Effector CD8-positive, alpha-beta T cell (primary cell): ENCODE measurements around the gene NEDD4L.

Source experiments
- DNase-seq: peaks from one replicate; lab custom pipeline; 2025; lab: John Stamatoyannopoulos, UW

The NEDD4L gene

GRCh38 chr18:58181988-58182387, 138.0 kb downstream of the NEDD4L start:
- no peak for DNase-seq

GRCh38 chr18:58183226-58183625, 139.2 kb downstream of the NEDD4L start:
- no peak for DNase-seq

- DNase-seq: no peak
These were observed 142.4 kb downstream of the NEDD4L start for GRCh38 chr18:58186258-58186948.

DNA sequence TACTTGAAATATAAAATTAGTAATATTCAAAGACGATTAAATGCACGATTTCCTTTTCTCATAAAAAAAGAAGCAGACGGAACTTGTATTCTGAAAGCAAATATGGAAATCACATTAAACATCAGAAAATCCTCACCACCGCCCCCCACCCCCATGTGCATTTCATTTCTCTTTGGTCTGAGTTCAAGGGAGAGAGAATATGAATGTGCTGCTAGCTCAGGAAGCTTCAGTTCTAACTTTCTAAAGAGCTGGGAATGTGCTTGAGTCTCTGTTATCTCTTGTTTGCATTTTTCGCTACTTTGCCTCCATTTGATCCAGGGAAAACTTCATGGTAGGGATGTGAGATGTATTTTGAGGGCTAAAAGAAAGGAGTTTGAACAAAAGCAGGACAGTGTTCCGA, 143.6 kb downstream of the NEDD4L start:
- DNase-seq: no peak

DNA sequence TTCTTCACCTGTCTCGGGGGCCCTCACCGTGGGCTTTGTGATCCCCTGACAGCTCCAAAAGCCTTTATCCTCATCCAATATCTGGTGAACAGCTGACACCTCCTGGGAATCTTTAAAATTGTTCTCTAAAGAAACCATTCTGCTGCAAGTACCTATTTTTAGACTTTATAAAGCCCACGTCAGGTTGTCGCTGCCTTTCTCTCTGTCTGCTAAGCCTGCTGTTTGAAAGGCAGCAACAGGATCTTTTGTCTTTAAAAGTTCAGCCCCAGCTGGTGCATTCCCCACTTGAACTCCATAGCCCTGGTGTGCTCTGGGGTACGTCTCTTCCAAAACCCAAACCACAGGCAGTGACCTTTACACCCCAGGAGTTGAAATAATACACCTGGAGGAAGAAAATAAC, 145.0 kb downstream of the NEDD4L start:
- DNase-seq: no peak

GRCh38 chr18:58190842-58191530, 147.0 kb downstream of the NEDD4L start:
- DNase-seq: no peak

DNA sequence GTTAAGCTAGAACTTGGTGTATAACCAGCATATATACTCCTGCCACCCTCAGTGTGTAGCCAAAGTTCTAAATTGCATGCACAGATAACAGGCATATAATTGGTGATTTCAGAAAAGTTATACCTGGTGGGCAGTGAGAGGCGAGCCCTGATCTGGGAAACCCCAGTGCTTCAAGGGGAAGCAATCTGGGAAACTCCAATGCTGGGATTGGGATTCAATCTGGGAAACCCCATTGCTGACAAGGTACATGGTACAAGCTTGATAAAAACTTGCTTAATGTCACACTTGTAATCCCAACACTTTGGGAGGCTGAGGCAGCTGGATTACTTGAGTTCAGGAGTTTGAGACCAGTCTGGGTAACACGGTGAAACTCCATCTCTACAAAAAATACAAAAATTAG, 147.6 kb downstream of the NEDD4L start:
- DNase-seq: no peak

DNA sequence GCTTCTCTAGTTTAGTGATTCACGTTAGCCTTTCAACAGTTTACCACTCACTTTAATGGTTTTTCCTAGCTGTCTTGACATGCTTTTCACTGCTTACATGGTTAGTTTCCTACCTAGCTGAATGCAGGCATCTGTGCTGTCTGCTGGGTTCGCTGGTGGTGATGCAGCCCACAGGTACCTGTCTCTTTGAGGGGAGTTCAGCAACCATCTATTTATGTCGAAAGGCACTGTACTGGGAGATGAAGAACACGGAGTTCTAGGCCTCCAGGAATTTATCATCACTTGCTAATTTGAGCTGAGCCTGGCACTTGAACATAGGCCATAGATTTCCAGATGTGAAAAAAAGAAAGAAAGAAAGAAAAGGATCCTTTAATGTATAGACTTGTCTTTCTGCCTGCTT, 148.5 kb downstream of the NEDD4L start:
- no peak for DNase-seq

GRCh38 chr18:58194028-58194427, 150.0 kb downstream of the NEDD4L start:
- DNase-seq: no peak

- no peak for DNase-seq
These were observed 151.3 kb downstream of the NEDD4L start for GRCh38 chr18:58195278-58195765.

DNA sequence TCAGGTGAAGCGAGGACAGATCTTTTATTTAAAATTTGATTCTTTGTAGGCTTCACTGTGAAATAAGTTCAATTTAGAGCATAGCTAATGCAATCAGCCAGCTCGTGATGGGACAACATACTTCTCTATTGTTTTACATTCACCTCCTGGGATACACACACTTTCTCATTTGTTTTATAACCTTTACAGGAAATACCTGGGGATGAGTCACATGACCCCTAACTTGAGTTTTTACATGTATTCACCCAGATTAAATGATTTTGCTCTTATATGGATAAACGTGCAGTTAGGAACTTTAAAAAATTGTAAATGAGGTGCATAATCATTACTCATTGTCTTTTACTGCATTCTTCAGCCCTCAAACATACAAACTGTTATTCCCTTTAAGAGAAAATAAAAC, 152.1 kb downstream of the NEDD4L start:
- no peak for DNase-seq

DNA sequence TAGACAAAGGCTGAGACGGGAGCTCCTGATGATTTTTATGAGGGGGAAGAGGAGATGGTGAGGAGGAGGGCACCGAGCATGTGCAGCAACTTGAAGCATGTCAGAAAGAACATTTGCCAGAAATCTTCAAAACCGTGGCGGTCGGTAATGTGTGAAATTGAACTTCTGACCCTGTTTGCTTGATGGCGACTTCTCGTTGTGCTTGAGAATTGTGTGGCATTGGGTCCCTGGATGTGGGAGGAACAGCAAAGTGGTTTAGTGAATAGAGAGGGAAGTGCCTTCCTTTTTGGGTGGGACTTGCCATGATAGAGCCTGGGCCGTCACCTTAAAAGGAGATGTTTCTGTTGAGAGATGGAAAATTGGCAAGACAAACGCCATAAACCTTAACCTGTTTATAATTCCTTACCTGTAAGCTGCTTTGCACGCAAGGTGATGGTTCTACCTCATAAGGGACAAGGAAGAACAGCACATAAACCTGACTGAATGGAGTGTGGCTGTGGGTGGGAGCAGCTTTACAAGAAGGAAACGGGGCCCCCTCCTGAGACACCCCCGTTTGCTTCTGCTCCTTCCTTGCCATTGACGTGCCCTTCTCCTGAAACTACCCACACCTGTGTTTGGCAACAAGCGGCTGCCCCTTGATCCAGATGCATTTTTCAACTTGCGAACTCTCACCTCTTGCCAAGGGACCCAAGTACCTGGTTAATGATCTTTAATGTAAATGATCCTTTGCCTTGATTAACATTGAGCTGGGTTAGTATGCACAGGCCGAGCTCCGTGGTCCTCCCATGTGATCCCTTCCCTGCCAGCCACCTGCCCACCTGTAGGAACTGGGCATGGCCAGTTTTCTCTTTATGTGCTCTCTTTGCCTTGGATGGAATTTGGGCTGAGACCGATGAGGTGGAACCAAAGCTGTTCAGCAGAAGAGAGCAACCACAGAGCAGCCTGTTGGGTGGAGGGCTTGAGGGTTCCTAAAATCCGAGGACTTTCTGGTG, 153.2 kb downstream of the NEDD4L start:
- no peak for DNase-seq

DNA sequence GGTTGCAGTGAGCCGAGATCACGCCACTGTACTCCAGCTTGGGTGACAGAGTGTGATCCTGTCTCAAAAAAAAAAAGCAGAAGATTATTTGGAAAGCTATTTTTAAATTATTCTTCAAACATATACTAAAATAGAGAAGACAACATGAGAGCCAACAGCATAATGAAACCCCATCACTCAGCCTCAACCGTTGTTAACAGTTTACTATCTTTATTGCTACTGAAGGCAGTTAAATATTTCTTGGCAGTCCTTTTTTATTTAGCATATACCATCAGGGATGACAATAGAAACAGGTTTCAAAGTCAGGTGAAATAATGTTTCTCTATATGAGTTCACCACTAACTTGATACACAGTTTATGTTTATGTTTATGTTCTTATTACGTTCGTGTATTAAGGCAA, 157.2 kb downstream of the NEDD4L start:
- DNase-seq: no peak

DNA sequence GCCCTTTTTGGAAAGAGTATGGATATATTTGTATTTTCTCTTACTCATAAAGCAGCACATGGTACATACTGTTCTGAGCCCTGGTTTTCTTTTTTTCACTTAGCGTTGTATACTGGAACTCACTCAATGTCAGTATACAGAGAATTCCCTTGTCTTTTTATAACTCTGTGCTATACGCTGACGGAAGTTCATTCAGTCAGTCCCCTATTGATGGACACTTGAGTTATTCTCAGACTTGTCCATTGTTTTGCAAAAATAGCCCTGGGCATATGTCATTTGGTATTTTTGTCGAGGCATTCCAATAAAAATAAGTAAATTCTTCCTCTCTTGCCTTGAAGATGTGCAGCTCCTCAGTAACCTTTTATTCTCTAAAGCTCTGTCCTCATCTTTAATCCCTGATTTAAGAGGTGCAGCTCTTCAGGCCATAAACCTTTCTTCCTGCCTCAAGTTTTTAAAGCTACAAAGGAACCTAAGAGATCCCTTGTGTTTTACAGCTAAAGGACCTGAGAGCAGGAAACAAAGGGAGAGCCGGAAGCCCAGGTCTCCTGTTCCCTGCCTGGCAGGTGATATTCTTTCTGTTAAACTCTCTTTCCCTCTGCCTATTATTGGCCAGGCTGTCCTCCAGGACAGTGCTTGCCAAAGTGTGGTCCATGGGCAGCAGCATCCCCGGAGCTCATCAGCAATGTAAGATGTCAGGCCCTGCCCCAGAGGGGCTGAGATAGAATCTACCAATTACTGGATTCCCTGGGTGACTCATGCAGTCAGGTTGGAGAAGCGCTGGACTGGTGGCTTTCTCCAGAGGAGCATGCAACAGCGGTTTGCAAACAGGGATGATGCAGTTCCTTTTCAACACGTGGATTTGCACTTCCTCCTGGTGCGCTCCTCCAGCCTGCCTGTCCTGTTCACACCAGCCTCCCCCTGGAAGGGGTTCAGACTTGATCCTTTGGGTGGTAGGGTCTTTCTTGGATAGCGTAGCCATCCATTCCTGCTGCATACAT, 158.0 kb downstream of the NEDD4L start:
- no peak for DNase-seq

DNA sequence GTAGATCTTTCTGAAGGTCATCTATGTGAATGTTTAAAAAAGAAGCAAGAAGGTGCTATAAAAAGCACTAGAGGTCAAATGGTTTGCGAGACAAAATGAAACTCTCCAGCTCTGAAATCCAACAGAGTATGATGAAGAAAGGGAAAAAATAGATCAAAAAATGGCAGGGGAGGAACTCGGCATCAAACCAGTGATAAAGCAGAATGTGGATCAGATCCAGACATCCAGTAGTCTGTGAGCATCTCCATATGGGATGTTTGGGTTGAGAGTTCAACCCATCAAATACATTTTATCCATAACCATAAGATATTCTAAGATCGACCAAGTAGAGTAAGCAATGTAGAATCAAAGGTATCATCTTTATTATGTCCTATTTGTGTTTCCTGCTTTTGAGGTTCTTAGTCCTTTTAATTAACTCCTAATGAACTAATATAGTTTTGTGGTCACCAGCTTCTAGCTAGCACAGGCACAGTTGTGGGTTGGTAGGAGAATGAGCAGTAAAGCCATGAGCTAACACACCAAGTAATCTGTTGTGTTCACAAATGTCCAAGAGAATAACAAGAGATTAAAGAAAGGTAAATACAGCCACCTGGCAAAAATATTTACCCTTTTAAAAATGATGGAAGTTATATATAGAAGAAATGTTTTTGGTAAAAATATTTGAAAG, 160.9 kb downstream of the NEDD4L start:
- no peak for DNase-seq

GRCh38 chr18:58205443-58206160, 161.6 kb downstream of the NEDD4L start:
- DNase-seq: no peak

DNA sequence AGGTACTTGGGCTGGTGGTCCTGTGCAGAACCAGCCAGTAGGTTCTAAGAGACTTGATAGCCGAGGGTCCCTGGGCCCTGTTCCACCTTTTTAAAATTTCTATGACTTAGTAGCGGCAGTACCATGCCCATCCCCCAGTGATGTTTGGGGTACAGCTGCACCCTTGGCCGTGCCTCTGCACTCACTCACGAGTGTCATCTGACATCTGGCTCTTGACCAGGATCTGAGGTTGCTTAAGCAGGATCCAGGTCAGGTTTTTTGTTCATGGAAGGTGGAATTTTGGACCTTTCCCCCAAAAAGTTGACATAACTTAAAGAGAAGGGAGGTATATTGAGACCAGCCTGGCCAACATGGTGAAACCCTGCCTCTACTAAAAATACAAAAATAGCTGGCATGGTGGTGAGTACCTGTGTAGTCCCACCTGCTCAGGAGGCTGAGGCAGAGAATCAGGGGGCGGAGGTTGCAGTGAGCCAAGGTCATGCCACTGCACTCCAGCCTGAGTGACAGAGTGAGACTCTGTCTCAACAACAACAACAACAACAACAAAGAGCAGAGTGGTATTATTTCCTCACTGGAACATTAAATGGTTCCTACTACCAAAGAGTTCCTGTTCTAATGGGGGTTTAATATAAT, 163.6 kb downstream of the NEDD4L start:
- DNase-seq: no peak

GRCh38 chr18:58208207-58208932, 164.3 kb downstream of the NEDD4L start:
- DNase-seq: no peak

- DNase-seq: no peak
These were observed 165.3 kb downstream of the NEDD4L start for GRCh38 chr18:58209326-58209725.
